Activated CD4-positive, alpha-beta memory T cell treated with anti-CD3 and anti-CD28 coated beads for 36 hours (primary cell): ENCODE data around the gene LPP. TPM values are rescaled to one million over a fixed set of nuclear protein-coding genes. Genes with fewer than 3 reads are reported as not detected.

Experiments used
- CTCF ChIA-PET: fragments of 350-600 bp; sonication (Branson Sonifier 250); formaldehyde crosslinking; loops from one replicate; lab custom pipeline; 2021; ENCODE audit warnings: antibody characterized with exemption, inconsistent platforms; lab: Charles Lee
- POLR2A ChIA-PET: fragments of 350-600 bp; sonication (Branson Sonifier 250); formaldehyde crosslinking; loops from one replicate; lab custom pipeline; 2021; ENCODE audit warnings: antibody characterized with exemption; lab: Charles Lee
- DNase-seq: peaks from one replicate; pipeline ENCODE4 v3.0.0-alpha.2; 2020
- H3K27ac Mint-ChIP-seq: one replicate; pipeline ENCODE4 v1.8.0; 2021; ENCODE audit warnings: mixed read lengths
- H3K27me3 Mint-ChIP-seq: one replicate; pipeline ENCODE4 v1.8.0; 2021; ENCODE audit warnings: mixed read lengths
- H3K36me3 Mint-ChIP-seq: one replicate; pipeline ENCODE4 v1.8.0; 2021; ENCODE audit warnings: mixed read lengths
- H3K4me1 Mint-ChIP-seq: one replicate; pipeline ENCODE4 v1.8.0; 2021; ENCODE audit warnings: low read depth, mixed read lengths
- H3K4me3 Mint-ChIP-seq: one replicate; pipeline ENCODE4 v1.8.0; 2021; ENCODE audit warnings: mild to moderate bottlenecking, mixed read lengths
- H3K9me3 Mint-ChIP-seq: one replicate; pipeline ENCODE4 v1.8.0; 2021; ENCODE audit warnings: mixed read lengths
- intact Hi-C: fragments of 100-400 bp; cut with micrococcal nuclease; formaldehyde crosslinking; loops from one replicate; pipeline ENCODE4 v1.15.1; 2023
- total RNA-seq, 2 experiments: library from RNA; stranded (reverse); gene quantifications; one replicate each; pipeline ENCODE4 v1.2.3, GENCODE V29; 2021

Gene LPP
- total RNA-seq, 2 experiments from 2014 or later = 41.0 to 43.6 TPM

DNA sequence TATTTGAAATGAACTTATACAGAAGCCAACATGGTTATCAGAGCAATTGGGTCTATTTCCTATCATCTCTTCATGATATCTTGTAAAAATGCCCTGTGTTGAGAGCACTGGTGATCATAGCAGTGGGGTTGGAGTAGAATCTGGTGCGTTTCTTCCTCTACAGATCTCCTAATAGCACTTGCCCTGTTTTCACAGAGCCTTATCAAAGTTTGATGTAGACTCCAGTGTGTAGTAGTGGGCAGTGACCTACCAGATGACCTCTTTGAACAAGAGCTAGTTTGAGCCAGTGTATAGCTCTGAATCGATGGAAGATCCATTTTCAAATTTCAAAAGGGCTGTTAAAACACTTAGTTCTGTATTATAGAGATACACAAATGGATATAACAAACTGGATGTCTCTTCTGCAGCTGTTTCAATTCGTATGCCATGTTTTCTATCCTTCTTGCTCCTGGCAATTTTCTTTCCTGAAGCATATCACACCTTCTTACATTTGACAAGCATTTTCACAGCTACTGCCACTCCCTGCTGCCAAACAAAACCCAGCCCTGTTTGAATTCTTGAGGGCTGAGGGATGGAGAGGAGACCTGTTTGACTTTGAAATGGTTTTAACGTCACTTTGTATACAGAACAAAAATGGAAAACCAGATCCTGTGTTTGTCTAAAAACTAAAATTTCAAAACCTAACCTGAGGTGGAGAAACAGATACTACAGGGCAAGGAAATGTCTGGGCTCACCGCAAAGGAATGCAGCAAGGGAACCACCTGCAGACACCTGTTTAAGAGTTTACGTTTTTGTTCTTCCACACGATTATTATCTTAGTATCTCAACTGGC lies 663.4 kb downstream of the LPP start:
- CTCF ChIA-PET = interaction anchor here (1.0 kb wide), 1 partner anchor 136 kb away, joined by 3 read pairs; no protein-coding TSS in a partner anchor
- Mint-ChIP-seq H3K4me1 (no peaks in the 10 kb centered on the region), H3K4me3 (no peak overlapping the region), H3K27me3 (no peaks in the 10 kb centered on the region), H3K27ac (no peak overlapping the region), H3K9me3 (no peaks in the 10 kb centered on the region), H3K36me3 (no peaks in the 10 kb centered on the region)
- DNase-seq = no peak
- POLR2A ChIA-PET = no interaction called here
- intact Hi-C loops = no loop called here

- ChIA-PET CTCF (no interaction called here), POLR2A (no interaction called here)
- no peaks in the 10 kb centered on the region for H3K9me3 Mint-ChIP-seq
- no peaks in the 10 kb centered on the region for H3K27me3 Mint-ChIP-seq
- H3K36me3 Mint-ChIP-seq = no peaks in the 10 kb centered on the region
- H3K4me3 Mint-ChIP-seq = no peak overlapping the region
- no peak for DNase-seq
- H3K4me1 Mint-ChIP-seq = no peaks in the 10 kb centered on the region
- H3K27ac Mint-ChIP-seq = no peak overlapping the region
- intact Hi-C loops = no loop called here
Observed at GRCh38 chr3:188817935-188818269, 663.9 kb downstream of the LPP start.

GRCh38 chr3:188818282-188818681 lies 664.3 kb downstream of the LPP start:
- intact Hi-C loops = no loop called here
- no peak for DNase-seq
- Mint-ChIP-seq H3K4me3 (no peak overlapping the region), H3K9me3 (no peaks in the 10 kb centered on the region), H3K27me3 (no peaks in the 10 kb centered on the region), H3K4me1 (no peaks in the 10 kb centered on the region), H3K36me3 (no peaks in the 10 kb centered on the region), H3K27ac (no peak overlapping the region)
- POLR2A ChIA-PET = no interaction called here
- CTCF ChIA-PET = no interaction called here

DNA sequence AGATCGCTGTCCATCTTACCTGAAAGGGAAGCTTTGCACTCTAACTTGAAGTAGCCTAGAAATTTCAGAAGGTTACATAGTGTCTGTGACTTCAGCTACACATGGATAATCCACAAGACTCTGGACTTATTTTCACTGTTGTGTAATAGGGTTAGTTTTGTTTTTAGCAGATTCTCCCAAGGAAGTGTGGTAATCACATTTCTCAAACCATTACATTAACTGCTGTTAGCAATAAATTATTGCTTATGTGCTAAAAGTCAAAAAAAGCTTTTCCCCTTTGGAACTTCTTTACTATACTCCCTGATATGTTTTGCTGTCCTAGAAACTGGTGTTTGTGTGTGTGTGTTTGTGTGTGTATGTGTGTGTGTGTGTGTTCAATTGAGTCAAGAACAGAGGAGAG lies 666.0 kb downstream of the LPP start:
- H3K36me3 Mint-ChIP-seq = no peaks in the 10 kb centered on the region
- H3K27ac Mint-ChIP-seq = no peak overlapping the region
- H3K4me3 Mint-ChIP-seq = no peak overlapping the region
- CTCF ChIA-PET = no interaction called here
- intact Hi-C loops = no loop called here
- peaks cover under 1% of the 10 kb centered on the region for H3K4me1 Mint-ChIP-seq
- H3K9me3 Mint-ChIP-seq = no peaks in the 10 kb centered on the region
- no peaks in the 10 kb centered on the region for H3K27me3 Mint-ChIP-seq
- POLR2A ChIA-PET = no interaction called here
- no peak for DNase-seq

- H3K27ac Mint-ChIP-seq = no peak overlapping the region
Observed at GRCh38 chr3:188822004-188822403, 668.0 kb downstream of the LPP start.

GRCh38 chr3:188822411-188822810 lies 668.5 kb downstream of the LPP start:
- intact Hi-C loops = no loop called here
- POLR2A ChIA-PET = no interaction called here
- H3K36me3 Mint-ChIP-seq = no peaks in the 10 kb centered on the region
- H3K4me1 Mint-ChIP-seq = peaks cover 24% of the 10 kb centered on the region
- CTCF ChIA-PET = no interaction called here
- H3K27ac Mint-ChIP-seq = no peak overlapping the region
- H3K4me3 Mint-ChIP-seq = no peak overlapping the region
- H3K9me3 Mint-ChIP-seq = no peaks in the 10 kb centered on the region
- DNase-seq = no peak
- no peaks in the 10 kb centered on the region for H3K27me3 Mint-ChIP-seq

More at GRCh38 chr3:188822004-188822403, 668.0 kb downstream of the LPP start:
- no peaks in the 10 kb centered on the region for H3K36me3 Mint-ChIP-seq
- ChIA-PET CTCF (no interaction called here), POLR2A (no interaction called here)
- H3K9me3 Mint-ChIP-seq = no peaks in the 10 kb centered on the region
- no peak overlapping the region for H3K4me3 Mint-ChIP-seq
- no peaks in the 10 kb centered on the region for H3K27me3 Mint-ChIP-seq
- DNase-seq = no peak
- intact Hi-C loops = no loop called here
- H3K4me1 Mint-ChIP-seq = peaks cover 20% of the 10 kb centered on the region

DNA sequence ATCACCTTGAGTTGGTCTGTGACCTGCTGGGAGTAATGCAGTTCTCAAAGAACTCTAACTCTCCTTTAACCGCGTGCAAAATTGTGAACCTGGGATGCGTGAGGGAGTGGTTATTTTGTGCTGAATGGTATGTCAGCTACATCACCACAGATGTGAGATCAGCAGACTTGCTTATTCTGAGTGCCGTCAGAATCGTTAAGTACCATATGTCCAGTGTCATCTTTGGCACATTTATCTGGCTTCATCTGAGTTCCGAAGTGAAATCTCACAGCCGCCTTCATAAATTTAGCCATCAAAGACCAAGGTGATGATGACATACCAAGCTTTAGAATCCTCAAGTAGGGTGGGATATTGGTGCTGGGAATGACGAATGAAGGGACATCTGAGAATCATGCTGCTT lies 670.6 kb downstream of the LPP start:
- DNase-seq = no peak
- Mint-ChIP-seq H3K9me3 (no peaks in the 10 kb centered on the region), H3K36me3 (no peaks in the 10 kb centered on the region), H3K27me3 (no peaks in the 10 kb centered on the region), H3K4me3 (no peak overlapping the region), H3K4me1 (peaks cover 25% of the 10 kb centered on the region), H3K27ac (no peak overlapping the region)
- ChIA-PET POLR2A (no interaction called here), CTCF (interaction anchor here (1.5 kb wide), 1 partner anchor 10 kb away, joined by 4 read pairs; no protein-coding TSS in a partner anchor)
- intact Hi-C loops = no loop called here

DNA sequence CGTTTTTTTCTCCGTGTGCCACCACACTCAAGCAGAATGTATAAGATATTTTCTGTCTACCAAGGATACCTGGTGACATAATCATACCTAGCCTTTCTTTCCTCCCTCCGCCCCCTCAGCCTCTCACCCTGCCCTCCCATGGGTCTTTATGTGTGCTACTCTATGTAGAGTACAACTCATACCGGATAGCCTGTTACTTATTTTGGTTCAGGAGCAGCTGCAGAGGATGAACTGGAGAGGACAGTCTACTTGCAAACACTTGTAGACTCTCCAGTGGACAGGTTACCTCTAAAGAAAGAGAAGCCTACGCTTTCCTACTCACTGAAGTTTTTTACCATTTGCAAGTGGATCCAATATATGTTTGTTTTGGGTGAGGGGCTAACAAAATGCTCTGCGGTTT lies 671.9 kb downstream of the LPP start:
- CTCF ChIA-PET = interaction anchor here (1.3 kb wide), 1 partner anchor 129 kb away, joined by 3 read pairs; no protein-coding TSS in a partner anchor
- H3K4me3 Mint-ChIP-seq = no peak overlapping the region

DNA sequence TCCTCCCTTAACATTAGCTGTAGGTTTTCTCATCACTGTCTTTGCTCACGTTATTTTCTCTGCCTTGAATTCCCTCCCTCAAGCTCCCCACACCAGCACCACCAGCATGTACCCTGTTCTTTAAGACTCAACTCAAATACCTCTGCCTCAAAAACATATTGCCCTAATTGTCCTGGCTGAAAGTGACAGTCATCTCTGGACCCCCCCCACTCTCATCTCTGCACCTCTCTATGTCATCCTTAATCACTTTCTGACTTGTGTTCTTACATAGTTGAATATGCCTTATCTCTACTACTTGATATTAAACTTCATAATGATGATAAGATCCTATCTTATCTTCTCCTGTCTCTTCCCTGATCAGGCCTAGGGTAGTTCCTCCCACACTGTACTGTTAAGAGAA lies 672.6 kb downstream of the LPP start:
- Mint-ChIP-seq H3K36me3 (no peaks in the 10 kb centered on the region), H3K9me3 (no peaks in the 10 kb centered on the region), H3K4me3 (no peak overlapping the region), H3K27me3 (no peaks in the 10 kb centered on the region), H3K27ac (no peak overlapping the region), H3K4me1 (peaks cover 25% of the 10 kb centered on the region)
- ChIA-PET CTCF (interaction anchor here (1.3 kb wide), 1 partner anchor 129 kb away, joined by 3 read pairs; no protein-coding TSS in a partner anchor), POLR2A (interaction anchor here (1.0 kb wide), 1 partner anchor 91 kb away, joined by 3 read pairs; no protein-coding TSS in a partner anchor)
- intact Hi-C loops = loop anchor here (1.0 kb wide), 1 partner anchor 38 kb away; no protein-coding TSS in a partner anchor
- peak; percentile 55 for DNase-seq

More for the DNA sequence above, 671.9 kb downstream of the LPP start:
- H3K27me3 Mint-ChIP-seq = no peaks in the 10 kb centered on the region
- H3K27ac Mint-ChIP-seq = no peak overlapping the region
- POLR2A ChIA-PET = interaction anchor here (1.0 kb wide), 1 partner anchor 91 kb away, joined by 3 read pairs; no protein-coding TSS in a partner anchor
- H3K36me3 Mint-ChIP-seq = no peaks in the 10 kb centered on the region
- no peak for DNase-seq
- H3K9me3 Mint-ChIP-seq = no peaks in the 10 kb centered on the region
- intact Hi-C loops = loop anchor here (1.0 kb wide), 1 partner anchor 38 kb away; no protein-coding TSS in a partner anchor
- H3K4me1 Mint-ChIP-seq = peaks cover 25% of the 10 kb centered on the region

DNA sequence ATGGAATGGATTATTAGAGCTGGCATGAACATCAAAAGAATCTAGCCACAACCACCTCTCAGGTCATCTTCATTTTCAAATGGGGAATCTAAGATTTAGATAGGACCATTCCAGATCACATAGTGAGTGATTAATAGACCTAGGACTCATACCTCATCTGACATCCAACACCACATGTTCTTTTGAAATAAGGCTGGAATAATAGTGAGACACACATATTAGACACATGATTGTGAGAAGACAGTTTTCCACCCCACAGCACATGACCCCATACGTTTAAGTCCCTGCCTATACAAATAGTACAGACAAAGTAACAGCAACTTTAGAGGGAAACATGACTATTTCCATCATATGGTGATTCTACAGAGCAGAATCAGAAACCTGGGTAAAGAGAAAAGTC lies 673.1 kb downstream of the LPP start:
- CTCF ChIA-PET = interaction anchor here (1.3 kb wide), 1 partner anchor 128 kb away, joined by 3 read pairs; no protein-coding TSS in a partner anchor
- Mint-ChIP-seq H3K4me3 (no peak overlapping the region), H3K27me3 (no peaks in the 10 kb centered on the region), H3K4me1 (peaks cover 25% of the 10 kb centered on the region), H3K27ac (no peak overlapping the region), H3K36me3 (no peaks in the 10 kb centered on the region), H3K9me3 (no peaks in the 10 kb centered on the region)
- intact Hi-C loops = no loop called here
- DNase-seq = no peak
- POLR2A ChIA-PET = no interaction called here

GRCh38 chr3:188827576-188827975 lies 673.6 kb downstream of the LPP start:
- H3K27ac Mint-ChIP-seq = no peak overlapping the region
- intact Hi-C loops = no loop called here
- no peak overlapping the region for H3K4me3 Mint-ChIP-seq
- no peak for DNase-seq
- POLR2A ChIA-PET = no interaction called here
- no peaks in the 10 kb centered on the region for H3K9me3 Mint-ChIP-seq
- CTCF ChIA-PET = no interaction called here
- peaks cover 25% of the 10 kb centered on the region for H3K4me1 Mint-ChIP-seq
- H3K36me3 Mint-ChIP-seq = no peaks in the 10 kb centered on the region
- no peaks in the 10 kb centered on the region for H3K27me3 Mint-ChIP-seq

- DNase-seq = no peak
- peaks cover 33% of the 10 kb centered on the region for H3K4me1 Mint-ChIP-seq
- intact Hi-C loops = no loop called here
- no peak overlapping the region for H3K4me3 Mint-ChIP-seq
- H3K36me3 Mint-ChIP-seq = no peaks in the 10 kb centered on the region
- H3K9me3 Mint-ChIP-seq = no peaks in the 10 kb centered on the region
- H3K27ac Mint-ChIP-seq = no peak overlapping the region
- ChIA-PET POLR2A (no interaction called here), CTCF (interaction anchor here (1.1 kb wide), 1 partner anchor 126 kb away, joined by 4 read pairs; no protein-coding TSS in a partner anchor)
- H3K27me3 Mint-ChIP-seq = no peaks in the 10 kb centered on the region
Observed at GRCh38 chr3:188829130-188829529, 675.2 kb downstream of the LPP start.
